H1 (cell line): ENCODE results near the gene ZNF148. TPM values are rescaled to one million over a fixed set of nuclear protein-coding genes. Genes with fewer than 3 reads are reported as not detected.

Experiments used
- CTCF ChIA-PET: fragments of 300-600 bp; sonication (Branson Sonifier 250); formaldehyde crosslinking; loops from one replicate; lab custom pipeline; 2021; ENCODE audit not compliant: partially characterized antibody; lab: Charles Lee
- POLR2A ChIA-PET: fragments of 300-600 bp; sonication (Branson Sonifier 250); formaldehyde crosslinking; loops from one replicate; lab custom pipeline; 2021; ENCODE audit warnings: inconsistent platforms; ENCODE audit not compliant: partially characterized antibody; lab: Charles Lee
- DNase-seq, 2 experiments: peaks; one replicate each; pipeline versions ENCODE4 v3.0.0 to v3.0.0-alpha.2; 2010 to 2022; ENCODE audit warnings: low spot score in 2 of 2, low read depth in 1 of 2, mixed read lengths in 1 of 2
- FAIRE-seq: peaks from 2 replicates; lab custom pipeline; 2011; peaks lifted over from hg19 to GRCh38; lab: Jason Lieb, UNC
- H2AFZ ChIP-seq: 2 replicates; pipeline ENCODE4 v1.8.1; 2012; ENCODE audit warnings: low read length, inconsistent platforms
- H2AK5ac ChIP-seq: 2 replicates; pipeline ENCODE4 v1.6.1; 2013; ENCODE audit warnings: low read depth, low read length
- H2BK120ac ChIP-seq: replicated peaks from 2 replicates; pipeline ENCODE3; 2013; ENCODE audit warnings: low read depth, low read length, inconsistent platforms
- H2BK12ac ChIP-seq: 2 replicates; pipeline ENCODE4 v1.6.1; 2013; ENCODE audit warnings: low read depth, low read length
- H2BK15ac ChIP-seq: 2 replicates; pipeline ENCODE4 v1.6.1; 2013; ENCODE audit warnings: low read length
- H2BK20ac ChIP-seq: 2 replicates; pipeline ENCODE4 v1.6.1; 2013; ENCODE audit warnings: low read length
- H2BK5ac ChIP-seq: 2 replicates; pipeline ENCODE4 v1.6.1; 2013; ENCODE audit warnings: low read depth, low read length
- H3K14ac ChIP-seq: 2 replicates; pipeline ENCODE4 v1.6.1; 2013; ENCODE audit warnings: inconsistent platforms; ENCODE audit not compliant: insufficient read length
- H3K18ac ChIP-seq: 2 replicates; pipeline ENCODE4 v1.6.1; 2013; ENCODE audit warnings: low read length; ENCODE audit errors: extremely low read depth
- H3K23ac ChIP-seq: 2 replicates; pipeline ENCODE4 v1.6.1; 2013; ENCODE audit warnings: inconsistent platforms; ENCODE audit not compliant: insufficient read length
- H3K23me2 ChIP-seq: 2 replicates; pipeline ENCODE4 v1.6.1; 2013; ENCODE audit warnings: low read depth, low read length
- H3K27ac ChIP-seq: 2 replicates; pipeline ENCODE4 v1.6.1; 2011; ENCODE audit warnings: low read depth, low read length, inconsistent platforms
- H3K27me3 ChIP-seq, 4 experiments: replicated peaks in 1 of 4; 1 replicate in 1 of 4; 2 replicates in 3 of 4; pipeline versions ENCODE4 v1.6.1 to v1.8.1; 2011 to 2013; ENCODE audit warnings: low read length in 3 of 4, mild to moderate bottlenecking in 3 of 4, inconsistent platforms in 2 of 4, mixed read lengths in 2 of 4, moderate library complexity in 1 of 4; ENCODE audit not compliant: control insufficient read depth in 3 of 4, insufficient read depth in 3 of 4; ENCODE audit errors: extremely low read depth in 1 of 4
- H3K36me3 ChIP-seq, 4 experiments: 2 replicates each; pipeline versions ENCODE4 v1.6.1 to v1.8.1; 2011 to 2013; ENCODE audit warnings: mild to moderate bottlenecking in 4 of 4, low read length in 3 of 4, moderate library complexity in 2 of 4, control low read depth in 1 of 4, inconsistent platforms in 1 of 4; ENCODE audit not compliant: insufficient read depth in 4 of 4, control insufficient read depth in 2 of 4
- H3K4ac ChIP-seq: replicated peaks from 2 replicates; pipeline ENCODE3; 2013; ENCODE audit warnings: low read length, low read depth, mixed read lengths, inconsistent platforms; ENCODE audit not compliant: insufficient read length
- H3K4me1 ChIP-seq, 4 experiments: replicated peaks in 1 of 4; 1 replicate in 1 of 4; 2 replicates in 3 of 4; pipeline versions ENCODE4 v1.6.1 to v1.8.1; 2011 to 2013; ENCODE audit warnings: low read length in 3 of 4, inconsistent platforms in 2 of 4, mixed read lengths in 1 of 4; ENCODE audit not compliant: insufficient read depth in 4 of 4, control insufficient read depth in 3 of 4
- H3K4me2 ChIP-seq, 2 experiments: 2 replicates each; pipeline versions ENCODE4 v1.6.1 to v1.8.1; 2011 to 2013; ENCODE audit warnings: low read depth in 2 of 2, low read length in 2 of 2, control low read depth in 1 of 2, inconsistent platforms in 1 of 2, mild to moderate bottlenecking in 1 of 2; ENCODE audit not compliant: insufficient read depth in 1 of 2
- H3K4me3 ChIP-seq, 4 experiments: fragments of 200-600, 300-600 bp in 1 of 4; sonication (generic), shearing (Covaris generic), sonication (Bioruptor Twin) in 1 of 4; 2 replicates each; pipeline versions ENCODE4 v1.5.1 to v1.8.1; 2011 to 2016; ENCODE audit warnings: low read length in 4 of 4, low read depth in 3 of 4, control low read depth in 2 of 4, inconsistent platforms in 2 of 4, mild to moderate bottlenecking in 2 of 4, mixed read lengths in 1 of 4, moderate library complexity in 1 of 4; ENCODE audit not compliant: insufficient read depth in 2 of 4; ENCODE audit errors: extremely low read depth in 1 of 4
- H3K56ac ChIP-seq: replicated peaks from 2 replicates; pipeline ENCODE3; 2013; ENCODE audit warnings: low read depth, mild to moderate bottlenecking, mixed read lengths, low read length, inconsistent platforms; ENCODE audit not compliant: insufficient read length
- H3K79me1 ChIP-seq: 2 replicates; pipeline ENCODE4 v1.6.1; 2013; ENCODE audit warnings: low read depth, low read length, control low read depth
- H3K79me2 ChIP-seq, 2 experiments: 2 replicates each; pipeline versions ENCODE4 v1.6.1 to v1.8.1; 2012 to 2013; ENCODE audit warnings: low read length in 2 of 2, mild to moderate bottlenecking in 2 of 2, inconsistent platforms in 1 of 2; ENCODE audit not compliant: insufficient read depth in 2 of 2, control insufficient read depth in 1 of 2
- H3K9ac ChIP-seq, 4 experiments: replicated peaks in 1 of 4; 1 replicate in 1 of 4; 2 replicates in 3 of 4; pipeline versions ENCODE4 v1.6.1 to v1.8.1; 2011 to 2013; ENCODE audit warnings: low read depth in 3 of 4, low read length in 3 of 4, control low read depth in 2 of 4, mild to moderate bottlenecking in 2 of 4, moderate library complexity in 2 of 4, inconsistent platforms in 1 of 4; ENCODE audit errors: extremely low read depth in 1 of 4
- H3K9me3 ChIP-seq, 2 experiments: 2 replicates each; pipeline versions ENCODE4 v1.6.1 to v1.8.1; 2012 to 2013; ENCODE audit warnings: mild to moderate bottlenecking in 2 of 2, moderate library complexity in 2 of 2, control low read depth in 1 of 2, inconsistent platforms in 1 of 2, low read depth in 1 of 2, low read length in 1 of 2, mixed read lengths in 1 of 2; ENCODE audit not compliant: insufficient read depth in 2 of 2
- H4K20me1 ChIP-seq, 2 experiments: replicated peaks in 1 of 2; 2 replicates each; pipeline versions ENCODE3 to v1.8.1; 2011 to 2013; ENCODE audit warnings: inconsistent platforms in 2 of 2, low read length in 2 of 2, mild to moderate bottlenecking in 1 of 2; ENCODE audit not compliant: insufficient read depth in 2 of 2, control insufficient read depth in 1 of 2
- H4K5ac ChIP-seq: 2 replicates; pipeline ENCODE4 v1.6.1; 2013; ENCODE audit warnings: low read length, low read depth, mixed read lengths, inconsistent platforms; ENCODE audit not compliant: insufficient read length
- H4K8ac ChIP-seq: 2 replicates; pipeline ENCODE4 v1.8.0; 2013; ENCODE audit warnings: mild to moderate bottlenecking, moderate library complexity, low read length, inconsistent platforms; ENCODE audit not compliant: insufficient read depth; ENCODE audit errors: extremely low read depth
- H4K91ac ChIP-seq: replicated peaks from 2 replicates; pipeline ENCODE3; 2013; ENCODE audit warnings: low read length, mixed read lengths, inconsistent platforms; ENCODE audit not compliant: insufficient read length
- WGBS, 2 experiments: shearing (Covaris generic) in 1 of 2; methylation state at CpG; one replicate each; pipeline versions ENCODE4 v1.1.6 to v1.1.7; 2013 to 2015; ENCODE audit warnings: low lambda C conversion rate in 2 of 2, mixed read lengths in 2 of 2, inconsistent platforms in 1 of 2, low coverage in 1 of 2, missing lambda C conversion rate in 1 of 2; ENCODE audit not compliant: insufficient replicate concordance in 2 of 2, insufficient coverage in 1 of 2, insufficient read length in 1 of 2; ENCODE audit errors: extremely low coverage in 1 of 2, missing lambda C conversion rate in 1 of 2; 5-methylcytosine and 5-hydroxymethylcytosine counted together
- polyA plus RNA-seq, 7 experiments: library from polyadenylated mRNA; depleted of rRNA in 3 of 7; stranded (reverse) in 5 of 7; unstranded in 2 of 7; fragments of >200 nt in 5 of 7; fragments of 200-250 nt in 2 of 7; gene quantifications; 1 replicate in 5 of 7; 2 replicates in 1 of 7; 4 replicates in 1 of 7; pipeline versions ENCODE4 v1.2.1 to v1.2.3, GENCODE V29; 2011 to 2013; ENCODE audit warnings: missing spikeins in 2 of 7, mixed read lengths in 2 of 7
- total RNA-seq: library from RNA; stranded (reverse); fragmentation: NEBNext Ultra II Directional; extraction: Animal tissue kit (Norgen Biotek cat#: 25700); gene quantifications from 2 replicates; pipeline ENCODE4 v1.2.1, GENCODE V29; 2021

Gene ZNF148
- total and polyA plus RNA-seq, 2 of the 8 experiments (the other 6 are each of a cell fraction or from before 2014, with no cell fraction given), result 3.7 to 22.6 TPM

- H2BK5ac ChIP-seq, result no peak overlapping the region
- 96% methylated on average over 5 of the region's 5 CpGs; no CpG with 5 or more reads in 1 of the 2 experiments for WGBS, 2 experiments
- no peak for DNase-seq
- H3K18ac ChIP-seq, result no peak overlapping the region
- H2BK120ac ChIP-seq, result no peak overlapping the region
- H3K4me3 ChIP-seq, result no peak overlapping the region
- no peak overlapping the region for H2BK15ac ChIP-seq
- ChIA-PET CTCF (interaction anchor here (0.6 to 1.5 kb wide), 4 partner anchors 11 to 204 kb away, joined by 3 read pairs; no protein-coding TSS in a partner anchor), POLR2A (interaction anchor here (1.0 to 1.3 kb wide), 2 partner anchors 9 to 19 kb away, joined by 3 read pairs; no protein-coding TSS in a partner anchor)
- H4K8ac ChIP-seq, result no peak overlapping the region
- no peaks in the 10 kb centered on the region for H3K36me3 ChIP-seq
- H3K9me3 ChIP-seq, result no peaks in the 10 kb centered on the region
- no peaks in the 10 kb centered on the region for H3K79me2 ChIP-seq
- no peaks in the 10 kb centered on the region; a peak in 1 of 7 replicates for H3K27me3 ChIP-seq
- no peak overlapping the region for H3K27ac ChIP-seq
- no peak overlapping the region for H3K23ac ChIP-seq
- H2BK20ac ChIP-seq, result no peak overlapping the region
- no peak overlapping the region for H3K14ac ChIP-seq
- no peak overlapping the region for H2AFZ ChIP-seq
- H4K5ac ChIP-seq, result no peak overlapping the region
- no peak for FAIRE-seq
- H3K9ac ChIP-seq, result no peak overlapping the region
- H3K56ac ChIP-seq, result no peak overlapping the region
- H3K79me1 ChIP-seq, result no peaks in the 10 kb centered on the region
- no peak overlapping the region for H3K4me2 ChIP-seq
- no peaks in the 10 kb centered on the region for H4K20me1 ChIP-seq
- H3K4ac ChIP-seq, result no peak overlapping the region
- no peaks in the 10 kb centered on the region for H3K23me2 ChIP-seq
- H3K4me1 ChIP-seq, result 0 out of 7 replicates have a peak, but pooled peaks cover 0 to 2% (median 0%) of the 10 kb centered on the region in 4 experiments
- no peak overlapping the region for H4K91ac ChIP-seq
- H2BK12ac ChIP-seq, result no peak overlapping the region
- no peak overlapping the region for H2AK5ac ChIP-seq
Observed at GRCh38 chr3:125381743-125382142, 6.6 kb upstream of the ZNF148 start.
